Stimulated activated CD4-positive, alpha-beta T cell treated with anti-CD3 and anti-CD28 coated beads, Interleukin-1b, Interleukin-23, amount 100 ng/mL, for 4 hours (primary cell): ENCODE data around the gene SAFB.

Source experiments
- DNase-seq, 2 donors: peaks; one replicate each; pipeline ENCODE4 v3.0.0-alpha.2; 2020; ENCODE audit warnings: low read depth in 2 of 2

The SAFB gene

GRCh38 chr19:5666921-5667610 is 44.2 kb downstream of the SAFB start:
- DNase-seq = no peak

- no peak for DNase-seq
These were observed 44.9 kb downstream of the SAFB start for GRCh38 chr19:5667751-5668271.

- no peak for DNase-seq
These were observed 46.3 kb downstream of the SAFB start for GRCh38 chr19:5669212-5669611.

GRCh38 chr19:5671600-5671999 is 48.7 kb downstream of the SAFB start:
- DNase-seq = no peak

- no peak for DNase-seq
These were observed 50.0 kb downstream of the SAFB start for GRCh38 chr19:5672708-5673459.

- DNase-seq = no peak
These were observed 50.9 kb downstream of the SAFB start for GRCh38 chr19:5673752-5674151.

- DNase-seq = no peak
These were observed 51.8 kb downstream of the SAFB start for GRCh38 chr19:5674714-5675113.

GRCh38 chr19:5676105-5676771 is 53.4 kb downstream of the SAFB start:
- DNase-seq = no peak

- no peak for DNase-seq
These were observed 53.9 kb downstream of the SAFB start for GRCh38 chr19:5676772-5677105.

GRCh38 chr19:5677136-5677535 is 54.3 kb downstream of the SAFB start:
- no peak for DNase-seq

GRCh38 chr19:5677580-5677979 is 54.7 kb downstream of the SAFB start:
- no peak for DNase-seq

- DNase-seq = no peak
These were observed 55.3 kb downstream of the SAFB start for GRCh38 chr19:5678071-5678718.

- DNase-seq = no peak
These were observed 56.6 kb downstream of the SAFB start for GRCh38 chr19:5679289-5680083.

GRCh38 chr19:5680084-5680436 is 57.2 kb downstream of the SAFB start:
- DNase-seq = no peak

GRCh38 chr19:5680437-5681368 is 57.8 kb downstream of the SAFB start, which contains the start of the genes HSD11B1L and MICOS13:
TSS of gene HSD11B1L (plus strand) at chr19:5681027. CDS start at chr19:5684833, 3,806 bp downstream.
TSS of gene MICOS13 (minus strand) at chr19:5680516. CDS start at chr19:5680486, 30 bp downstream.
- peak; percentile 94 to 98 for DNase-seq

GRCh38 chr19:5681391-5682106 is 58.7 kb downstream of the SAFB start:
- DNase-seq = no peak

GRCh38 chr19:5682107-5682482 is 59.2 kb downstream of the SAFB start:
- DNase-seq = no peak

GRCh38 chr19:5683177-5683886 is 60.4 kb downstream of the SAFB start:
- DNase-seq = no peak
